ENCODE data around the gene SLCO3A1. TPM values are rescaled to one million over a fixed set of nuclear protein-coding genes. Genes with fewer than 3 reads are reported as not detected.
"Not testable (repeated sequence)": the region's sequence is repeated elsewhere in the genome, so short reads cannot be mapped to it uniquely, and the experiment has no call there.

Gene SLCO3A1
- total RNA-seq, 2 donors from 2014 or later, result 7.2 to 11.4 TPM

DNA sequence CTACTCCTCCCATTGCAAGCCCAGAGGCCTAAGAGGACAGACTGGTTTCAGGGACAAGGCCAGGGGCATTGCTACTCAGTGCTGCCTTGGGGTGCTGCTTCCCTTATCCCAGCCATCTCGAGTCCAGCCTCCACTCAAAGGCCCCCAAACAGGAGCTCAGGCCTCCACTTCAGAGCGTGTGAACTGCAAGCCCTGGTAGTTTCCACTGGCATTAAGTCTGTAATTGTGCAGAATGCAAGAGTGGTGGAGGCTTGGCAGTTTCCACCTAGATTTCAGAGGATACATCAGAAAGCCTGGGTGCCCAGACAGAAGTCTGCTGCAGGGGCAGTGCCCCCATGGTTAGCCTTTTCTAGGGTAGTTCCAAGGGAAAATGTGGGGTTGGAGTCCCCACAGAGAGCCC lies 347.4 kb downstream of the SLCO3A1 start:
- Mint-ChIP-seq H3K4me1 (peaks cover 5% of the 10 kb centered on the region), H3K4me3 (no peak overlapping the region), H3K27me3 (ENCODE audit: insufficient read depth) (no peaks in the 10 kb centered on the region), H3K36me3 (ENCODE audit: low read depth) (no peaks in the 10 kb centered on the region), H3K9me3 (peaks cover 3% of the 10 kb centered on the region), H3K27ac (no peak overlapping the region)
- TF ChIP-seq, protein P1, sequence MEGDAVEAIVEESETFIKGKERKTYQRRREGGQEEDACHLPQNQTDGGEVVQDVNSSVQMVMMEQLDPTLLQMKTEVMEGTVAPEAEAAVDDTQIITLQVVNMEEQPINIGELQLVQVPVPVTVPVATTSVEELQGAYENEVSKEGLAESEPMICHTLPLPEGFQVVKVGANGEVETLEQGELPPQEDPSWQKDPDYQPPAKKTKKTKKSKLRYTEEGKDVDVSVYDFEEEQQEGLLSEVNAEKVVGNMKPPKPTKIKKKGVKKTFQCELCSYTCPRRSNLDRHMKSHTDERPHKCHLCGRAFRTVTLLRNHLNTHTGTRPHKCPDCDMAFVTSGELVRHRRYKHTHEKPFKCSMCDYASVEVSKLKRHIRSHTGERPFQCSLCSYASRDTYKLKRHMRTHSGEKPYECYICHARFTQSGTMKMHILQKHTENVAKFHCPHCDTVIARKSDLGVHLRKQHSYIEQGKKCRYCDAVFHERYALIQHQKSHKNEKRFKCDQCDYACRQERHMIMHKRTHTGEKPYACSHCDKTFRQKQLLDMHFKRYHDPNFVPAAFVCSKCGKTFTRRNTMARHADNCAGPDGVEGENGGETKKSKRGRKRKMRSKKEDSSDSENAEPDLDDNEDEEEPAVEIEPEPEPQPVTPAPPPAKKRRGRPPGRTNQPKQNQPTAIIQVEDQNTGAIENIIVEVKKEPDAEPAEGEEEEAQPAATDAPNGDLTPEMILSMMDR (conservative IDR thresholded peaks at IDR 0.05), result no peak
- WGBS, 2 experiments (ENCODE audit: insufficient coverage in 1 of 2, insufficient read length in 1 of 2), result 92% methylated on average over 2 of the region's 2 CpGs; no CpG with 5 or more reads in 1 of the 2 experiments
- no peak overlapping the region for H3K27ac ChIP-seq (ENCODE audit: low read depth, low read length)
- no peaks in the 10 kb centered on the region for H3K27me3 ChIP-seq (ENCODE audit: control insufficient read depth, insufficient read depth, low read length, poor library complexity, severe bottlenecking)
- DNase-seq, result no peak
- no peak overlapping the region for H3K9ac ChIP-seq (ENCODE audit: extremely low read depth, low read length, poor library complexity, severe bottlenecking)
- no peaks in the 10 kb centered on the region for H3K4me1 ChIP-seq (ENCODE audit: control insufficient read depth, insufficient read depth, low read length)
- no peaks in the 10 kb centered on the region for H3K36me3 ChIP-seq (ENCODE audit: control insufficient read depth, insufficient read depth, low read length)
- H3K9me3 ChIP-seq (ENCODE audit: control insufficient read depth, low read length), result no peaks in the 10 kb centered on the region
- H3K4me3 ChIP-seq (ENCODE audit: low read length), result no peak overlapping the region

DNA sequence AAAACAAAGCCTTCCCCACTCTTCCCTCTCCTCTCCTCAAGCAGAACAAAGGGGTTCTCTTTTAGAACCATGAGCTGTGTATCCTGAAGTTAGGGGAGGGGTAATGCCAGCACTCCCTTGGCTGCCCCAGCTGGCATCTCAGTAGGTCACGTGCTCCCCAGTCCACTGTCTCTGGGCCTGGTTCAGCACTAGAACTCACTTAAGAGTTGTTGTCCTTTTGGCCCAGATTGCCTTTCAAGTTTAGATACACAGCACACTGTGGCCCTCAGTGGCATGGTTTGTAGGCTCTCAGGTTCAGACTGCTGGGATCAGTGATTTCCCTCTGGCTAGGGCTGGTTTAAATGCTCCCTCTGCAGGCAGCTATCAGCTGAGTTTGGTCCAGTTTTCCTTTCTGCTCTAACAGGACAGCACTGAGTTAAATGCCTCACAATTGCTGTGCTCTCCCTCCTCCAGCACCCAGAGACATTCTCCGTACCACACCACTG lies 351.8 kb downstream of the SLCO3A1 start:
- no peaks in the 10 kb centered on the region for H3K27me3 ChIP-seq (ENCODE audit: control insufficient read depth, insufficient read depth, low read length, poor library complexity, severe bottlenecking)
- no peak overlapping the region for H3K27ac ChIP-seq (ENCODE audit: low read depth, low read length)
- Mint-ChIP-seq H3K4me3 (no peak overlapping the region), H3K27me3 (ENCODE audit: insufficient read depth) (no peaks in the 10 kb centered on the region), H3K9me3 (peaks cover 9% of the 10 kb centered on the region), H3K36me3 (ENCODE audit: low read depth) (no peaks in the 10 kb centered on the region), H3K4me1 (peaks cover 13% of the 10 kb centered on the region), H3K27ac (no peak overlapping the region)
- TF ChIP-seq, protein P1 (conservative IDR thresholded peaks at IDR 0.05), result peak; percentile 76
- 64 to 100% methylated on average over 1 to 2 of the region's 2 CpGs for WGBS, 2 experiments (ENCODE audit: insufficient coverage in 1 of 2, insufficient read length in 1 of 2)
- no peaks in the 10 kb centered on the region for H3K4me1 ChIP-seq (ENCODE audit: control insufficient read depth, insufficient read depth, low read length)
- H3K4me3 ChIP-seq (ENCODE audit: low read length), result no peak overlapping the region
- peak; percentile 76 for DNase-seq
- H3K9me3 ChIP-seq (ENCODE audit: control insufficient read depth, low read length), result no peaks in the 10 kb centered on the region
- H3K9ac ChIP-seq (ENCODE audit: extremely low read depth, low read length, poor library complexity, severe bottlenecking), result no peak overlapping the region
- no peaks in the 10 kb centered on the region for H3K36me3 ChIP-seq (ENCODE audit: control insufficient read depth, insufficient read depth, low read length)

DNA sequence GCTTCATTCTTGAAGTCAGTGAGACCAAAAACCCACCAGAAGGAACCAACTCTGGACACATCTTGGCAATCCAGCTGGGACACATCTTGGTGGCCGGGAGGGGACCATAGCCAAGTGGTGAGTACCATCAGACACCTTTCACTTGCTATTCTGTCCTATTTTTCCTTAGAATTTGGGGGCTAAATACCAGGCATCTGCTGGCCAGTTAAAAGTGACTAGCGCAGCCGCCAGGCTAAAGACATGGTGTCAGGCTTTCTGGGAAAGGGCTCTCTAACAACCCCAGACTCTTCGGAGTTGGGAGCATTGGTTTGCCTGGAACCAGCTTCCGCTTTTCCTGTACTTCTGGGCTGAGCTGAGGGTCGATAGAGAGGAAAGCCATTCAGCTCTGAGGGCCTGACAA lies 354.1 kb downstream of the SLCO3A1 start:
- H3K4me3 Mint-ChIP-seq; H3K36me3 ChIP-seq (ENCODE audit: control insufficient read depth, insufficient read depth, low read length); H3K9me3 ChIP-seq (ENCODE audit: control insufficient read depth, low read length); H3K27ac ChIP-seq (ENCODE audit: low read depth, low read length); DNase-seq; H3K9ac ChIP-seq (ENCODE audit: extremely low read depth, low read length, poor library complexity, severe bottlenecking); H3K4me3 ChIP-seq (ENCODE audit: low read length); H3K36me3 Mint-ChIP-seq (ENCODE audit: low read depth); H3K27me3 ChIP-seq (ENCODE audit: control insufficient read depth, insufficient read depth, low read length, poor library complexity, severe bottlenecking); H3K27me3 Mint-ChIP-seq (ENCODE audit: insufficient read depth); H3K27ac Mint-ChIP-seq; H3K4me1 ChIP-seq (ENCODE audit: control insufficient read depth, insufficient read depth, low read length): not testable (repeated sequence)
- Mint-ChIP-seq H3K9me3 (peaks cover 12% of the 10 kb centered on the region), H3K4me1 (peaks cover 13% of the 10 kb centered on the region)
- 94 to 97% methylated on average over 6 of the region's 6 CpGs for WGBS, 2 experiments (ENCODE audit: insufficient coverage in 1 of 2, insufficient read length in 1 of 2)

Data from endodermal cell (in vitro differentiated cells).